ENCODE data around the gene KIF21B. TPM values are rescaled to one million over a fixed set of nuclear protein-coding genes. Genes with fewer than 3 reads are reported as not detected.
A peak's percentile ranks its signal among the peaks of the same experiment; 100 is the strongest.

The KIF21B gene
- total RNA-seq, 4 donors from 2014 or later: 3.2 to 40.4 (median 22.7) TPM

DNA sequence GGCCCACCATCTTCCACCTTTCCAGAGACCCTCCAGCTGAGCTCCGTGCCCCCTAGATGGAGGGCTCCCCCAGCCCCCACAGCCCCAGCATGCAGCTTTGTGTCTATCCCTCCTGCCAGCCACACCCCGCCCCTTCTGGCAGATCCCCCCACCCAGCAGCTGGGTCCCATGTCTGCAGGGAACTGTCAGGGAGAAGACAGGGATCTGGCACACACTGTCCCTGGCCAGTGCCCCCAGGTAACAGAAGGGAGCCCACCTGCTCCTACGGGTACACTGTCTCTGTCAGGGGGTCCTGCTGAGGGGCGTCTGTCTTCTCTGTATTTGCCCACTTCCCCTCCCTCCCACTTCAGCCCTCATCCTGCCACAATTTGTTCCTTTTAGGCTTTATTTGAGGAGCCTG lies 11.2 kb upstream of the KIF21B start:
- Histone ChIP-seq H3K27me3 (no peaks in the 10 kb centered on the region), H3K27ac (no peak overlapping the region), H3K4me1 (peaks cover 0 to under 1% (median 0%) of the 10 kb centered on the region in 4 donors), H3K9me3 (no peaks in the 10 kb centered on the region), H3K36me3 (no peaks in the 10 kb centered on the region), H3K4me3 (no peak overlapping the region)
- in situ Hi-C loops (cut with MboI; ENCODE audit: low pct_ligation_motif_present in 1 of 4, low pct_unique_long_range_greater_than_20kb in 1 of 4, low sequenced_read_pairs in 3 of 4) (loop anchor here in 2 of 4 donors (10.0 to 25.0 kb wide), 2 partner anchors 140 to 422 kb away; partner anchors contain the start of genes INAVA (in 1 of the 2) and KIF14 (in 1 of the 2)), intact Hi-C loops (cut with DNase I; ENCODE audit: low total_unique reads) (no loop called here)
- WGBS, 2 donors (ENCODE audit: low coverage in 1 of 2): 86 to 90% methylated on average over 1 to 4 of the region's 4 CpGs
- TF ChIP-seq EP300 (IDR thresholded peaks at IDR 0.05; ENCODE audit: low read depth) (no peak), POLR2AphosphoS5 (IDR thresholded peaks at IDR 0.05) (no peak), POLR2A (IDR thresholded peaks at IDR 0.05) (no peak)
- TF ChIP-seq, protein P1, sequence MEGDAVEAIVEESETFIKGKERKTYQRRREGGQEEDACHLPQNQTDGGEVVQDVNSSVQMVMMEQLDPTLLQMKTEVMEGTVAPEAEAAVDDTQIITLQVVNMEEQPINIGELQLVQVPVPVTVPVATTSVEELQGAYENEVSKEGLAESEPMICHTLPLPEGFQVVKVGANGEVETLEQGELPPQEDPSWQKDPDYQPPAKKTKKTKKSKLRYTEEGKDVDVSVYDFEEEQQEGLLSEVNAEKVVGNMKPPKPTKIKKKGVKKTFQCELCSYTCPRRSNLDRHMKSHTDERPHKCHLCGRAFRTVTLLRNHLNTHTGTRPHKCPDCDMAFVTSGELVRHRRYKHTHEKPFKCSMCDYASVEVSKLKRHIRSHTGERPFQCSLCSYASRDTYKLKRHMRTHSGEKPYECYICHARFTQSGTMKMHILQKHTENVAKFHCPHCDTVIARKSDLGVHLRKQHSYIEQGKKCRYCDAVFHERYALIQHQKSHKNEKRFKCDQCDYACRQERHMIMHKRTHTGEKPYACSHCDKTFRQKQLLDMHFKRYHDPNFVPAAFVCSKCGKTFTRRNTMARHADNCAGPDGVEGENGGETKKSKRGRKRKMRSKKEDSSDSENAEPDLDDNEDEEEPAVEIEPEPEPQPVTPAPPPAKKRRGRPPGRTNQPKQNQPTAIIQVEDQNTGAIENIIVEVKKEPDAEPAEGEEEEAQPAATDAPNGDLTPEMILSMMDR (IDR thresholded peaks at IDR 0.05): no peak
- no peak for DNase-seq

- Histone ChIP-seq H3K36me3 (no peaks in the 10 kb centered on the region), H3K9me3 (no peaks in the 10 kb centered on the region), H3K4me1 (peaks cover 10 to 21% (median 12%) of the 10 kb centered on the region in 4 donors), H3K4me3 (no peak overlapping the region), H3K27me3 (no peaks in the 10 kb centered on the region), H3K27ac (no peak overlapping the region)
- intact Hi-C loops (cut with DNase I; ENCODE audit: low total_unique reads): no loop called here
- 93 to 100% methylated on average over 1 of the region's 1 CpG for WGBS, 2 donors (ENCODE audit: low coverage in 1 of 2)
- no peak for DNase-seq
- TF ChIP-seq POLR2A (IDR thresholded peaks at IDR 0.05): no peak
- TF ChIP-seq POLR2AphosphoS5 (IDR thresholded peaks at IDR 0.05): no peak
- TF ChIP-seq, protein P1 (IDR thresholded peaks at IDR 0.05): no peak
- TF ChIP-seq EP300 (IDR thresholded peaks at IDR 0.05; ENCODE audit: low read depth): no peak
- in situ Hi-C loops (cut with MboI; ENCODE audit: low pct_ligation_motif_present in 1 of 4, low pct_unique_long_range_greater_than_20kb in 1 of 4, low sequenced_read_pairs in 3 of 4): loop anchor here in 2 of 4 donors (10.0 to 25.0 kb wide), 2 partner anchors 138 to 420 kb away; partner anchors contain the start of genes INAVA (in 1 of the 2) and KIF14 (in 1 of the 2)
Measured at GRCh38 chr1:201032408-201032807, 8.9 kb upstream of the KIF21B start.

DNA sequence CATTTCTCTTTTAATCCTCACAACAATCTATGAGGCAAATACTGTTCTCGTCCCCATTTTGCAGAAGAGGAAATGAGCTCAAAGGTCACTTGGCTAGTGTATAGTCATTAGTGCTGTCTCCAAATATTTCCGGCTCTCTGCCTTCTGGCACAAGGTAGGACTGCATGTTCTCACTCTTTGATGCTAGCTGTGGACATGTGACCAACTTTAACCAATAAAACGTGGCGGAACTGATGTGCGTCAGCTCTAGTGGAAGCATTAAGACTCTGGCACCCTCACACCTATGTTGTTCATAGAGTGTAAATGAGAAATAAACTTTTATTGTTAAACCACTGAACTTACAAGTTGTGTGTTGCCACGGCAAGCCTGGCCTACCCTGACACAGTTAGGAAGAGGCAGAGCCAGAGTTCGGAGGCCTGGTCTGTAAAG lies 5.0 kb upstream of the KIF21B start:
- no peaks in the 10 kb centered on the region for H3K9me3 ChIP-seq
- intact Hi-C loops (cut with DNase I; ENCODE audit: low total_unique reads) (no loop called here), in situ Hi-C loops (cut with MboI; ENCODE audit: low pct_ligation_motif_present in 1 of 4, low pct_unique_long_range_greater_than_20kb in 1 of 4, low sequenced_read_pairs in 3 of 4) (loop anchor here in 1 of 4 donors (25.0 kb wide), 1 partner anchor 416 kb away; the partner anchor contains the start of gene KIF14)
- peak overlapping the region; percentile 71 to 81 (median 79) for H3K27ac ChIP-seq
- 17 to 43% methylated on average over 1 to 7 of the region's 7 CpGs for WGBS, 2 donors (ENCODE audit: low coverage in 1 of 2)
- peaks cover 18 to 51% (median 26%) of the 10 kb centered on the region in 4 donors for H3K4me1 ChIP-seq
- H3K36me3 ChIP-seq: no peaks in the 10 kb centered on the region
- H3K4me3 ChIP-seq: no peak overlapping the region
- DNase-seq: peak; percentile 79
- no peaks in the 10 kb centered on the region for H3K27me3 ChIP-seq
- TF ChIP-seq POLR2AphosphoS5 (IDR thresholded peaks at IDR 0.05): peak in 2 of 3 donors; percentile 36 to 57
- no peak for TF ChIP-seq EP300 (IDR thresholded peaks at IDR 0.05; ENCODE audit: low read depth)
- TF ChIP-seq, protein P1 (IDR thresholded peaks at IDR 0.05): peak in 1 of 5 experiments; percentile 35
- TF ChIP-seq POLR2A (IDR thresholded peaks at IDR 0.05): no peak

DNA sequence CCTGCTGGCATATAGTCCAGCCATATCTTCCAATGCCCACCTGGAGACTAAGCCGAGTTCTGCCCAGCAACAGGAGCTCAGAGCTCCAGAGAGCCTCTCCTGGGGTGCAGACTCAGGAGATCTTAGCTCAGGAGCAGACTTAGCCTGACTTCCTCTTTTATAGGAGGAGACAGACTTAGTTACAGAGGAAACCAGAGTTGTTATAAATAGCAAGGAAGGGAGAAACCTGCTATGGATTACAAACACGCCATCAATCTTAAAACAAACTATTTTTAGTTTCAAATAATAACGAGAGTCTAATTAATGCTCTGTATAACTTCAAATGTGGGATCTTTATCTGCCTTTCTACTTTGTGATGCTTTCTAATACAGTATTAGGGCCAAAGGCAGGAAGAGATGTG lies 3.3 kb upstream of the KIF21B start:
- in situ Hi-C loops (cut with MboI; ENCODE audit: low pct_ligation_motif_present in 1 of 4, low pct_unique_long_range_greater_than_20kb in 1 of 4, low sequenced_read_pairs in 3 of 4): loop anchor here in 1 of 4 donors (25.0 kb wide), 1 partner anchor 415 kb away; the partner anchor contains the start of gene KIF14
- H3K9me3 ChIP-seq: no peaks in the 10 kb centered on the region
- WGBS, 2 donors (ENCODE audit: low coverage in 1 of 2): 31 to 50% methylated on average over 2 to 3 of the region's 3 CpGs
- no peaks in the 10 kb centered on the region for H3K36me3 ChIP-seq
- no peak overlapping the region for H3K4me3 ChIP-seq
- H3K4me1 ChIP-seq: peaks cover 18 to 64% (median 38%) of the 10 kb centered on the region in 4 donors
- TF ChIP-seq, protein P1 (IDR thresholded peaks at IDR 0.05): no peak
- TF ChIP-seq EP300 (IDR thresholded peaks at IDR 0.05; ENCODE audit: low read depth) (no peak), POLR2A (IDR thresholded peaks at IDR 0.05) (no peak), POLR2AphosphoS5 (IDR thresholded peaks at IDR 0.05) (no peak)
- no peaks in the 10 kb centered on the region for H3K27me3 ChIP-seq
- no peak for DNase-seq
- intact Hi-C loops (cut with DNase I; ENCODE audit: low total_unique reads): no loop called here
- peak overlapping the region in 1 of 4 donors; percentile 1 for H3K27ac ChIP-seq
